PC-9 (cell line): Measurements from ENCODE around the gene UNCX. TPM values are rescaled to one million over a fixed set of nuclear protein-coding genes. Genes with fewer than 3 reads are reported as not detected.
"Not testable (repeated sequence)": the region's sequence is repeated elsewhere in the genome, so short reads cannot be mapped to it uniquely, and the experiment has no call there.

Experiments
- BruUV-seq: library from RNA; stranded (reverse); fragments of 400-500 nt; replicated peaks from 2 replicates; lab custom pipeline; 2021; lab: Mats Ljungman, UMichigan
- CTCF ChIA-PET: fragments of 300-600 bp; sonication (Branson Sonifier 250); formaldehyde crosslinking; loops from one replicate; lab custom pipeline; 2022; ENCODE audit warnings: antibody characterized with exemption; lab: Charles Lee
- POLR2A ChIA-PET: fragments of 300-600 bp; sonication (Branson Sonifier 250); formaldehyde crosslinking; loops from one replicate; lab custom pipeline; 2022; ENCODE audit warnings: antibody characterized with exemption; ENCODE audit not compliant: unreplicated experiment; lab: Charles Lee
- DNase-seq, 2 experiments: peaks; one replicate each; pipeline versions ENCODE4 v3.0.0 to v3.0.0-alpha.2; 2015 to 2022; ENCODE audit warnings: mixed read lengths in 1 of 2
- H2AFZ ChIP-seq: fragments of 200-600 bp; sonication (generic); 2 replicates; pipeline ENCODE4 v1.8.1; 2017; ENCODE audit warnings: antibody characterized with exemption
- H3F3A ChIP-seq: fragments of 200-600 bp; sonication (generic); 2 replicates; pipeline ENCODE4 v1.8.1; 2017; ENCODE audit warnings: antibody characterized with exemption, mild to moderate bottlenecking, low read depth; ENCODE audit not compliant: insufficient read depth
- H3K27ac ChIP-seq: fragments of 200-600 bp; sonication (generic); 2 replicates; pipeline ENCODE4 v1.6.1; 2016; ENCODE audit warnings: mixed run types
- H3K27me3 ChIP-seq: fragments of 200-600 bp; sonication (generic); 2 replicates; pipeline ENCODE4 v1.6.1; 2016; ENCODE audit warnings: low read depth, mixed run types; ENCODE audit not compliant: insufficient read depth
- H3K36me3 ChIP-seq: fragments of 200-600 bp; sonication (generic); 2 replicates; pipeline ENCODE4 v1.6.1; 2016; ENCODE audit warnings: low read depth, mixed run types
- H3K4me1 ChIP-seq: fragments of 200-600 bp; sonication (generic); replicated peaks from 2 replicates; pipeline ENCODE4 v1.6.1; 2016; ENCODE audit warnings: mixed run types; ENCODE audit not compliant: insufficient read depth
- H3K4me2 ChIP-seq: fragments of 200-600 bp; sonication (generic); 2 replicates; pipeline ENCODE4 v1.6.1; 2017; ENCODE audit warnings: mixed run types
- H3K4me3 ChIP-seq: fragments of 200-600 bp; sonication (generic); 2 replicates; pipeline ENCODE4 v1.6.1; 2016; ENCODE audit warnings: mixed run types
- H3K79me2 ChIP-seq: fragments of 200-600 bp; sonication (generic); 2 replicates; pipeline ENCODE4 v1.6.1; 2017; ENCODE audit warnings: low read depth, mixed run types
- H3K9me2 ChIP-seq: fragments of 200-600 bp; sonication (generic); 2 replicates; pipeline ENCODE4 v1.8.1; 2017; ENCODE audit warnings: mild to moderate bottlenecking; ENCODE audit not compliant: insufficient read depth
- H3K9me3 ChIP-seq: fragments of 200-600 bp; sonication (generic); 2 replicates; pipeline ENCODE4 v1.8.1; 2016; ENCODE audit warnings: low read depth; ENCODE audit not compliant: insufficient read depth
- H4K20me1 ChIP-seq: fragments of 200-600 bp; sonication (generic); 2 replicates; pipeline ENCODE4 v1.8.1; 2017; ENCODE audit not compliant: insufficient read depth
- EZH2 ChIP-seq: fragments of 200-600 bp; sonication (generic); IDR thresholded peaks from 2 replicates; pipeline ENCODE4 v1.8.0; 2017; ENCODE audit warnings: antibody characterized with exemption, low read depth
- intact Hi-C: fragments of 100-400 bp; cut with micrococcal nuclease; formaldehyde crosslinking; loops from one replicate; pipeline ENCODE4 v1.10.0; 2022; ENCODE audit not compliant: unreplicated experiment
- total RNA-seq: library from RNA; stranded (reverse); gene quantifications from 2 replicates; pipeline ENCODE4 v1.2.3, GENCODE V29; 2021
- TF ChIP-seq, protein P1 (sequence below): fragments of 200-600 bp; sonication (generic); conservative IDR thresholded peaks from 2 replicates; pipeline ENCODE4 v1.6.1; 2017; ENCODE audit warnings: mixed run types, antibody characterized with exemption, mild to moderate bottlenecking, moderate library complexity

The UNCX gene
- total RNA-seq, 1 experiment from 2014 or later, result not detected

DNA sequence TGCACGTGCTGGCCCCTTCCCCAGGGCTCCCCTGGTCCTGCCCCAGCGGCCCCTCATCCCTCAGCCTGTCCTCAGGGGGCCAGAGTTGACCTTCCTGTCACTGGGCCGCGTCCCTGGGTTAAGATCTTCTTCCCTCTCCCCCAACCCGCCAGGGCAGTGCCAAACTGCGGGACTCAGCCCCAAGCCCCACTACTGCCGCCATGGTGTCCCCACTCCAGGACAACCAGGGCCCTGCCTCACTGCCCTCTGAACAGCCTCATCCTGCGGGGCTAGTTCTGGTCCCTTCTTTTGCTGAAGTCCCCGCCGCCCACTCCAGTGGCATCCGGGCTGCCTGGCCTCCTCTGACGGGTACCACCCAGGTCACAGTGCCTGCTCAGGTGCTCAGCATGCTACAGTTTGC is 37.5 kb downstream of the UNCX start:
- H3K4me1 ChIP-seq, result no peaks in the 10 kb centered on the region
- peaks cover 74% of the 10 kb centered on the region for H3K27me3 ChIP-seq
- CTCF ChIA-PET, result no interaction called here
- no peak overlapping the region for H3K4me2 ChIP-seq
- intact Hi-C loops, result no loop called here
- H3K4me3 ChIP-seq, result no peak overlapping the region
- no peak overlapping the region for H3K27ac ChIP-seq
- TF ChIP-seq, protein P1, sequence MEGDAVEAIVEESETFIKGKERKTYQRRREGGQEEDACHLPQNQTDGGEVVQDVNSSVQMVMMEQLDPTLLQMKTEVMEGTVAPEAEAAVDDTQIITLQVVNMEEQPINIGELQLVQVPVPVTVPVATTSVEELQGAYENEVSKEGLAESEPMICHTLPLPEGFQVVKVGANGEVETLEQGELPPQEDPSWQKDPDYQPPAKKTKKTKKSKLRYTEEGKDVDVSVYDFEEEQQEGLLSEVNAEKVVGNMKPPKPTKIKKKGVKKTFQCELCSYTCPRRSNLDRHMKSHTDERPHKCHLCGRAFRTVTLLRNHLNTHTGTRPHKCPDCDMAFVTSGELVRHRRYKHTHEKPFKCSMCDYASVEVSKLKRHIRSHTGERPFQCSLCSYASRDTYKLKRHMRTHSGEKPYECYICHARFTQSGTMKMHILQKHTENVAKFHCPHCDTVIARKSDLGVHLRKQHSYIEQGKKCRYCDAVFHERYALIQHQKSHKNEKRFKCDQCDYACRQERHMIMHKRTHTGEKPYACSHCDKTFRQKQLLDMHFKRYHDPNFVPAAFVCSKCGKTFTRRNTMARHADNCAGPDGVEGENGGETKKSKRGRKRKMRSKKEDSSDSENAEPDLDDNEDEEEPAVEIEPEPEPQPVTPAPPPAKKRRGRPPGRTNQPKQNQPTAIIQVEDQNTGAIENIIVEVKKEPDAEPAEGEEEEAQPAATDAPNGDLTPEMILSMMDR, result no peak
- no peak; the same call in 1 of the 2 replicates for TF ChIP-seq EZH2
- no peaks in the 10 kb centered on the region for H3F3A ChIP-seq
- no peak overlapping the region for H2AFZ ChIP-seq
- peaks cover 7% of the 10 kb centered on the region for H4K20me1 ChIP-seq
- POLR2A ChIA-PET, result no interaction called here
- H3K9me2 ChIP-seq, result no peaks in the 10 kb centered on the region
- H3K36me3 ChIP-seq, result no peaks in the 10 kb centered on the region
- no peak for DNase-seq
- BruUV-seq, result no TSS peak
- H3K79me2 ChIP-seq, result no peaks in the 10 kb centered on the region
- H3K9me3 ChIP-seq, result no peaks in the 10 kb centered on the region

DNA sequence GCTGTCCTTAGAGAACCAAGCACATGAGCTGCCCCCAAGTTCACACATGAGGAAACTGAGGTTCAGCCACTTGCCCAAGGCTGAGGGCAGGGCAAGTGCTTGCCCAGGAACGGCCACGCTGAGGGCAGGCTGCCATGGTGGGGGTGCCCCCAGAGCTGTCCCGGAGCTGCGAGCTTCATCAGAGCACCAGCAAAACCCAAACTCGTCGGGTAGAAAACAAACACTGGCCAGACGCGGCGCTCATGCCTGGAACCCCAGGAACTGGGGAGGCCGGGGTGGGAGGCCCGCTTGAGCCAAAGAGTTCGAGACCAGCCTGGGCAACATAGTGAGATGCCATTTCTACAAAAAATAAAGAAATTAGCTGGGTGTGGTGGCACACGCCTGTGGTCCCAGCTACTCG is 38.4 kb downstream of the UNCX start:
- no peak for TF ChIP-seq EZH2
- TF ChIP-seq, protein P1, result no peak
- H3K4me2 ChIP-seq, result no peak overlapping the region
- no peaks in the 10 kb centered on the region for H3F3A ChIP-seq
- no peaks in the 10 kb centered on the region for H3K36me3 ChIP-seq
- H3K27me3 ChIP-seq, result peaks cover 76% of the 10 kb centered on the region
- no peak overlapping the region for H3K4me3 ChIP-seq
- no peaks in the 10 kb centered on the region for H3K9me3 ChIP-seq
- H3K4me1 ChIP-seq, result no peaks in the 10 kb centered on the region
- no peak for DNase-seq
- no peaks in the 10 kb centered on the region for H3K9me2 ChIP-seq
- no TSS peak for BruUV-seq
- CTCF ChIA-PET, result no interaction called here
- intact Hi-C loops, result no loop called here
- no peak overlapping the region for H3K27ac ChIP-seq
- H4K20me1 ChIP-seq, result peaks cover 7% of the 10 kb centered on the region
- POLR2A ChIA-PET, result interaction anchor here (0.6 kb wide), 1 partner anchor 45 kb away, joined by 5 read pairs; no protein-coding TSS in a partner anchor
- no peaks in the 10 kb centered on the region for H3K79me2 ChIP-seq
- no peak overlapping the region for H2AFZ ChIP-seq

DNA sequence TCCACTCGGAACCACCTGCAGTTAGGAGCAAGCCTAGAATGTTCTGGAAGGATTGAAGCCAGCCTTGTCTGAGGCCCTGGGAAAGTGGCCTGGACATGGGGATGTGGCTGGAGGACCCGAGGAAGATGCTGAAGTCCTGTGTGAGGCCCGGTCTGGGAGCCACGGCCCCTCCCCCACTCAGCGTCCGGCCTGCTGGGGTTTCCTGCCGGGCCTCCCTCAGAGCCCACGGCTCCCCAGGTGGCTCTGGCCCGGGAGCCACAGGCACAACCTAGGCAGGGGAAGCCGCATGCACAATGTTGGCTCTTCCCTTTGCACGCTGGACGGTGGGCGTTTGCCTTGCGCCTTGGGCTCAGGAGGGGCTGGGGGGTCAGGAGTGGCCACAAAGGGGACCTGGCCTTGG is 39.0 kb downstream of the UNCX start:
- Histone ChIP-seq H3K27ac (no peak overlapping the region), H2AFZ (no peak overlapping the region), H3K4me3 (no peak overlapping the region), H3F3A (no peaks in the 10 kb centered on the region), H3K4me2 (no peak overlapping the region), H3K36me3 (no peaks in the 10 kb centered on the region), H3K9me3 (no peaks in the 10 kb centered on the region), H3K9me2 (no peaks in the 10 kb centered on the region), H3K27me3 (peaks cover 76% of the 10 kb centered on the region), H4K20me1 (peaks cover 7% of the 10 kb centered on the region), H3K79me2 (no peaks in the 10 kb centered on the region), H3K4me1 (no peaks in the 10 kb centered on the region)
- POLR2A ChIA-PET, result interaction anchor here (0.6 kb wide), 1 partner anchor 45 kb away, joined by 5 read pairs; no protein-coding TSS in a partner anchor
- CTCF ChIA-PET, result no interaction called here
- DNase-seq, result no peak
- no peak for TF ChIP-seq EZH2
- TF ChIP-seq, protein P1, result no peak
- no TSS peak for BruUV-seq
- intact Hi-C loops, result no loop called here

DNA sequence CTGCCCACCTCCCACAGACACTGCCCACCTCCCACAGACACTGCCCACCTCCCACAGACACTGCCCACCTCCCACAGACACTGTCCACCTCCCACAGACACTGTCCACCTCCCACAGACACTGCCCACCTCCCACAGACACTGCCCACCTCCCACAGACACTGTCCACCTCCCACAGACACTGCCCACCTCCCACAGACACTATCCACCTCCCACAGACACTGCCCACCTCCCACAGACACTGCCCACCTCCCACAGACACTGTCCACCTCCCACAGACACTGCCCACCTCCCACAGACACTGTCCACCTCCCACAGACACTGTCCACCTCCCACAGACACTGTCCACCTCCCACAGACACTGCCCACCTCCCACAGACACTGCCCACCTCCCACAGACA is 39.5 kb downstream of the UNCX start:
- H3K9me2 ChIP-seq, BruUV-seq, H4K20me1 ChIP-seq, H3K27ac ChIP-seq, H3K9me3 ChIP-seq, H2AFZ ChIP-seq, H3K4me2 ChIP-seq, H3K4me1 ChIP-seq, H3K79me2 ChIP-seq, DNase-seq, POLR2A ChIA-PET, H3K4me3 ChIP-seq, CTCF ChIA-PET, H3K36me3 ChIP-seq, H3F3A ChIP-seq, intact Hi-C loops: not testable (repeated sequence)
- peaks cover 73% of the 10 kb centered on the region for H3K27me3 ChIP-seq
